A549 (cell line): Measurements from ENCODE around the gene TCF7L1. TPM values are rescaled to one million over a fixed set of nuclear protein-coding genes. Genes with fewer than 3 reads are reported as not detected.

Experiments used
- ATAC-seq, 2 experiments: fragments of 200-7000 bp in 1 of 2; fragments of >200 bp in 1 of 2; cut with Nextera tagmentation in 1 of 2; cut with Tn5 transposase in 1 of 2; 3 replicates each; pipeline versions ENCODE4 v1.8.0 to v1.9.1; 2018 to 2020; ENCODE audit warnings: mild to moderate bottlenecking in 1 of 2, moderate library complexity in 1 of 2
- CTCF ChIA-PET: fragments of 300-600 bp; sonication (Branson Sonifier 250); formaldehyde crosslinking; extraction: SDS; loops from one replicate; lab custom pipeline; 2021; ENCODE audit warnings: antibody characterized with exemption, inconsistent platforms; lab: Yijun Ruan, JAX
- POLR2A ChIA-PET: fragments of 350-600 bp; formaldehyde crosslinking; extraction: SDS; loops from one replicate; lab custom pipeline; 2021; ENCODE audit warnings: antibody characterized with exemption, inconsistent platforms; lab: Yijun Ruan, JAX
- DNase-seq, 2 experiments: peaks; one replicate each; pipeline versions ENCODE4 v3.0.0 to v3.0.0-alpha.2; 2011 to 2016; ENCODE audit warnings: low read depth in 1 of 2, low spot score in 1 of 2
- FAIRE-seq: peaks from 2 replicates; lab custom pipeline; 2011; peaks lifted over from hg19 to GRCh38; lab: Jason Lieb, UNC
- H3K27ac ChIP-seq, 2 experiments: fragments of >200 bp; sonication (Bioruptor Twin); formaldehyde crosslinking; 3 replicates each; pipeline ENCODE4 v1.5.1; 2016 to 2017
- H3K4me1 ChIP-seq: fragments of >200 bp; sonication (Bioruptor Twin); formaldehyde crosslinking; 3 replicates; pipeline ENCODE4 v1.6.1; 2016
- H3K4me2 ChIP-seq: fragments of >200 bp; sonication (Bioruptor Twin); formaldehyde crosslinking; 3 replicates; pipeline ENCODE4 v1.6.1; 2016
- H3K4me3 ChIP-seq: fragments of >200 bp; sonication (Bioruptor Twin); formaldehyde crosslinking; 3 replicates; pipeline ENCODE4 v1.5.1; 2016
- H3K9me3 ChIP-seq: fragments of >200 bp; sonication (Bioruptor Twin); formaldehyde crosslinking; 3 replicates; pipeline ENCODE4 v1.6.1; 2016
- ATOH8 ChIP-seq: fragments of 250-450 bp; sonication (Bioruptor Pico); IDR thresholded peaks from 2 replicates; pipeline ENCODE4 v1.5.0; 2020; ENCODE audit warnings: low read depth, mild to moderate bottlenecking, moderate library complexity
- BCL3 ChIP-seq: fragments of >200 bp; sonication (Bioruptor Twin); formaldehyde crosslinking; IDR thresholded peaks from 3 replicates; pipeline ENCODE4 v1.6.1; 2016
- CBX2 ChIP-seq: fragments of 200-600 bp; sonication (generic); IDR thresholded peaks from 2 replicates; pipeline ENCODE4 v1.6.1; 2016; ENCODE audit warnings: low read depth, mild to moderate bottlenecking, borderline replicate concordance
- CHD2 ChIP-seq: fragments of 150-350 bp; IDR thresholded peaks from 2 replicates; pipeline ENCODE4 v1.6.1; 2014; ENCODE audit warnings: low read length; ENCODE audit not compliant: partially characterized antibody
- EHMT2 ChIP-seq: fragments of 200-600 bp; sonication (generic); IDR thresholded peaks from 2 replicates; pipeline ENCODE4 v1.6.1; 2016; ENCODE audit warnings: antibody characterized with exemption, low read depth, mild to moderate bottlenecking, moderate library complexity
- EP300 ChIP-seq, 2 experiments: fragments of >200 bp; sonication (Bioruptor Twin); formaldehyde crosslinking; IDR thresholded peaks; 2 replicates in 1 of 2; 3 replicates in 1 of 2; pipeline ENCODE4 v1.6.1; 2016 to 2017
- ESRRA ChIP-seq: fragments of 150-350 bp; IDR thresholded peaks from 2 replicates; pipeline ENCODE4 v1.6.1; 2014; ENCODE audit warnings: mild to moderate bottlenecking, low read length, borderline replicate concordance
- HDAC2 ChIP-seq: fragments of 200-600 bp; sonication (generic); IDR thresholded peaks from 2 replicates; pipeline ENCODE4 v1.6.1; 2016
- JUNB ChIP-seq: fragments of >200 bp; sonication (Bioruptor Twin); formaldehyde crosslinking; IDR thresholded peaks from 2 replicates; pipeline ENCODE4 v1.6.1; 2016
- KDM1A ChIP-seq: fragments of 200-600 bp; sonication (generic); IDR thresholded peaks from 2 replicates; pipeline ENCODE4 v1.6.1; 2016; ENCODE audit warnings: low read depth, mild to moderate bottlenecking
- SMC3 ChIP-seq: fragments of >200 bp; sonication (Bioruptor Twin); formaldehyde crosslinking; IDR thresholded peaks from 3 replicates; pipeline ENCODE4 v1.6.1; 2018; ENCODE audit warnings: inconsistent platforms
- ZNF302 ChIP-seq: fragments of 250-450 bp; sonication (Bioruptor Pico); IDR thresholded peaks from 2 replicates; pipeline ENCODE4 v1.9.0; 2021; ENCODE audit warnings: inconsistent platforms, mild to moderate bottlenecking, moderate library complexity
- ZSCAN20 ChIP-seq: fragments of 250-450 bp; sonication (Bioruptor Pico); IDR thresholded peaks from 2 replicates; pipeline ENCODE4 v1.8.0; 2022; ENCODE audit warnings: mild to moderate bottlenecking, moderate library complexity
- WGBS: methylation state at CpG from one replicate; pipeline ENCODE4 v1.1.6; 2017; ENCODE audit errors: missing lambda C conversion rate; 5-methylcytosine and 5-hydroxymethylcytosine counted together
- polyA plus RNA-seq, 4 experiments: library from polyadenylated mRNA; depleted of rRNA in 3 of 4; stranded (reverse); fragments of >200 nt; fragmentation: RNase III in 1 of 4; extraction: RNeasy Plus Mini Kit Qiagen cat#74134 plus additional on column Dnase treatment in 1 of 4; gene quantifications; 2 replicates in 3 of 4; 3 replicates in 1 of 4; pipeline ENCODE4 v1.2.3, GENCODE V29; 2011 to 2017
- small RNA-seq, 6 experiments: library from RNA; depleted of rRNA; stranded (forward); fragments of <200 nt; gene quantifications; one replicate each; pipeline ENCODE3, GENCODE V24; 2012

The TCF7L1 gene
- polyA plus RNA-seq, 2 of the 4 experiments (the other 2 are of a cell fraction) = 0.68 to 4.4 TPM

GRCh38 chr2:85357736-85358135 is 224.5 kb downstream of the TCF7L1 start:
- no peak for DNase-seq
- no peak for TF ChIP-seq ZSCAN20 (CRISPR knock-in tag)
- no peak for TF ChIP-seq ZNF302 (CRISPR knock-in tag)
- no peak for TF ChIP-seq ESRRA
- no peak for TF ChIP-seq ATOH8 (CRISPR knock-in tag)
- no peak for TF ChIP-seq HDAC2
- no peak for TF ChIP-seq CBX2
- no peak for TF ChIP-seq JUNB
- no peak for TF ChIP-seq CHD2
- no peak for TF ChIP-seq EHMT2
- TF ChIP-seq KDM1A = no peak
- TF ChIP-seq EP300 (IDR thresholded peaks at IDR 0.05) = no peak
- TF ChIP-seq BCL3 = no peak
- TF ChIP-seq SMC3 = no peak

More at GRCh38 chr2:85357736-85358135, 224.5 kb downstream of the TCF7L1 start:
- WGBS = 87% methylated on average over 3 of the region's 3 CpGs
- POLR2A ChIA-PET = no interaction called here
- FAIRE-seq (no peak), ATAC-seq (no peak)
- CTCF ChIA-PET = interaction anchor here (1.1 to 3.2 kb wide), 2 partner anchors 8 to 19 kb away, joined by 3 to 16 read pairs; no protein-coding TSS in a partner anchor
- Histone ChIP-seq H3K4me3 (no peak overlapping the region), H3K4me1 (peaks cover 12% of the 10 kb centered on the region), H3K9me3 (no peaks in the 10 kb centered on the region), H3K27ac (no peak overlapping the region), H3K4me2 (no peak overlapping the region)

Small RNA genes within 50 kb of the gene (small RNA-seq; reads per million reads assigned to genes)
- 0 reads per million in 6 experiments for gene AC093162.1
- 0 reads per million in 6 experiments for gene RF00019
- 0 reads per million in 6 experiments for gene RNU6-674P

Other genes with a start within 250 kb of the TCF7L1 start
- gene TMSB10, start 227.7 kb upstream of the TCF7L1 start, polyA plus RNA-seq (2011; rRNA removed) = 2,292 and 3,109 TPM in 2 replicates
- 6,648 to 7,189 TPM (median 7,015 TPM) in 3 replicates for gene TMSB10, start 227.7 kb upstream of the TCF7L1 start, polyA plus RNA-seq (2017; fragmentation: RNase III; extraction: RNeasy Plus Mini Kit Qiagen cat#74134 plus additional on column Dnase treatment)
- 194 and 221 TPM in 2 replicates for gene KCMF1, start 162.2 kb upstream of the TCF7L1 start, polyA plus RNA-seq (2011; rRNA removed)
- 76.5 to 83.9 TPM (median 77.8 TPM) in 3 replicates for gene KCMF1, start 162.2 kb upstream of the TCF7L1 start, polyA plus RNA-seq (2017; fragmentation: RNase III; extraction: RNeasy Plus Mini Kit Qiagen cat#74134 plus additional on column Dnase treatment)
- gene TGOLN2, start 194.6 kb downstream of the TCF7L1 start, polyA plus RNA-seq (2011; rRNA removed) = 159 and 177 TPM in 2 replicates
- gene TGOLN2, start 194.6 kb downstream of the TCF7L1 start, polyA plus RNA-seq (2017; fragmentation: RNase III; extraction: RNeasy Plus Mini Kit Qiagen cat#74134 plus additional on column Dnase treatment) = 97.1 to 98.9 TPM (median 98.3 TPM) in 3 replicates
- 51.6 and 52.3 TPM in 2 replicates for gene RETSAT, start 221.1 kb downstream of the TCF7L1 start, polyA plus RNA-seq (2011; rRNA removed)
- 40.8 to 43.3 TPM (median 42.3 TPM) in 3 replicates for gene RETSAT, start 221.1 kb downstream of the TCF7L1 start, polyA plus RNA-seq (2017; fragmentation: RNase III; extraction: RNeasy Plus Mini Kit Qiagen cat#74134 plus additional on column Dnase treatment)
- 29.9 and 31.9 TPM in 2 replicates for gene ELMOD3, start 221.4 kb downstream of the TCF7L1 start, polyA plus RNA-seq (2011; rRNA removed)
- 14.6 to 17.8 TPM (median 15.3 TPM) in 3 replicates for gene ELMOD3, start 221.4 kb downstream of the TCF7L1 start, polyA plus RNA-seq (2017; fragmentation: RNase III; extraction: RNeasy Plus Mini Kit Qiagen cat#74134 plus additional on column Dnase treatment)